Progenitor cell of endocrine pancreas (in vitro differentiated cells): ENCODE measurements around the gene CAPN14. TPM values are rescaled to one million over a fixed set of nuclear protein-coding genes. Genes with fewer than 3 reads are reported as not detected.

ENCODE experiments used
- DNase-seq: peaks from one replicate; pipeline ENCODE4 v3.0.0; 2021; ENCODE audit warnings: low spot score; ENCODE audit not compliant: unreplicated experiment
- H3K27ac Mint-ChIP-seq: 2 replicates; pipeline ENCODE4 v1.8.0; 2021; ENCODE audit warnings: mild to moderate bottlenecking, moderate library complexity, mixed read lengths
- H3K27me3 Mint-ChIP-seq: 2 replicates; pipeline ENCODE4 v1.8.0; 2021; ENCODE audit warnings: mixed read lengths
- H3K36me3 Mint-ChIP-seq: 2 replicates; pipeline ENCODE4 v1.8.0; 2022; ENCODE audit warnings: mixed read lengths; ENCODE audit not compliant: insufficient read depth
- H3K4me1 Mint-ChIP-seq: 2 replicates; pipeline ENCODE4 v1.8.0; 2021; ENCODE audit warnings: low read depth, mixed read lengths
- H3K4me3 Mint-ChIP-seq: 2 replicates; pipeline ENCODE4 v1.8.0; 2021; ENCODE audit warnings: low read depth, mild to moderate bottlenecking, moderate library complexity, mixed read lengths
- H3K9me3 Mint-ChIP-seq: 2 replicates; pipeline ENCODE4 v1.8.0; 2021; ENCODE audit warnings: low read depth, mixed read lengths
- CTCF ChIP-seq: fragments of 200-600 bp; sonication (generic); IDR thresholded peaks from one replicate; pipeline ENCODE4 v1.5.0; 2021; ENCODE audit warnings: antibody characterized with exemption, mild to moderate bottlenecking; ENCODE audit not compliant: unreplicated experiment
- total RNA-seq: library from RNA; stranded (reverse); gene quantifications from 2 replicates; pipeline ENCODE4 v1.2.1, GENCODE V29; 2021

The CAPN14 gene
- total RNA-seq, 1 donor from 2014 or later = 0.50 TPM

- TF ChIP-seq CTCF = no peak
- no peak overlapping the region for H3K4me3 Mint-ChIP-seq
- H3K27ac Mint-ChIP-seq = no peak overlapping the region
- DNase-seq = no peak
- H3K36me3 Mint-ChIP-seq = no peaks in the 10 kb centered on the region
- H3K27me3 Mint-ChIP-seq = peaks cover 48% of the 10 kb centered on the region
- H3K4me1 Mint-ChIP-seq = no peaks in the 10 kb centered on the region
- no peaks in the 10 kb centered on the region for H3K9me3 Mint-ChIP-seq
Observed at GRCh38 chr2:31161637-31162036, 55.7 kb downstream of the CAPN14 start.

- Mint-ChIP-seq H3K4me3 (no peak overlapping the region), H3K27me3 (peaks cover 54% of the 10 kb centered on the region), H3K36me3 (no peaks in the 10 kb centered on the region), H3K27ac (no peak overlapping the region), H3K9me3 (no peaks in the 10 kb centered on the region), H3K4me1 (no peaks in the 10 kb centered on the region)
- no peak for DNase-seq
- TF ChIP-seq CTCF = peak; percentile 20
Observed at GRCh38 chr2:31151501-31151900, 65.8 kb downstream of the CAPN14 start.

GRCh38 chr2:31150120-31150670 lies 67.1 kb downstream of the CAPN14 start:
- DNase-seq = no peak
- H3K4me1 Mint-ChIP-seq = no peaks in the 10 kb centered on the region
- no peak for TF ChIP-seq CTCF
- H3K27ac Mint-ChIP-seq = no peak overlapping the region
- no peaks in the 10 kb centered on the region for H3K9me3 Mint-ChIP-seq
- H3K4me3 Mint-ChIP-seq = no peak overlapping the region
- no peaks in the 10 kb centered on the region for H3K36me3 Mint-ChIP-seq
- H3K27me3 Mint-ChIP-seq = peaks cover 59% of the 10 kb centered on the region

- H3K36me3 Mint-ChIP-seq = no peaks in the 10 kb centered on the region
- peaks cover 63% of the 10 kb centered on the region for H3K27me3 Mint-ChIP-seq
- H3K9me3 Mint-ChIP-seq = no peaks in the 10 kb centered on the region
- no peak overlapping the region for H3K27ac Mint-ChIP-seq
- DNase-seq = no peak
- no peaks in the 10 kb centered on the region for H3K4me1 Mint-ChIP-seq
- TF ChIP-seq CTCF = no peak
- H3K4me3 Mint-ChIP-seq = no peak overlapping the region
Observed at GRCh38 chr2:31148514-31148913, 68.8 kb downstream of the CAPN14 start.

- no peak overlapping the region for H3K4me3 Mint-ChIP-seq
- no peaks in the 10 kb centered on the region for H3K4me1 Mint-ChIP-seq
- DNase-seq = no peak
- peaks cover 63% of the 10 kb centered on the region for H3K27me3 Mint-ChIP-seq
- no peaks in the 10 kb centered on the region for H3K36me3 Mint-ChIP-seq
- no peak for TF ChIP-seq CTCF
- H3K27ac Mint-ChIP-seq = no peak overlapping the region
- no peaks in the 10 kb centered on the region for H3K9me3 Mint-ChIP-seq
Observed at GRCh38 chr2:31147645-31148044, 69.7 kb downstream of the CAPN14 start.
